RWPE2 (cell line): ENCODE measurements around the gene FUBP3.
A peak's percentile ranks its signal among the peaks of the same experiment; 100 is the strongest.

Experiments used
- ATAC-seq: fragments of 200-7000 bp; cut with Tn5 transposase; 3 replicates; pipeline ENCODE4 v1.9.1; 2021; ENCODE audit warnings: low read depth
- DNase-seq: peaks from one replicate; pipeline ENCODE4 v3.0.0-alpha.2; 2020; ENCODE audit warnings: low spot score
- H3K27ac ChIP-seq: fragments of 450-650 bp; 2 replicates; pipeline ENCODE4 v1.5.1; 2017; ENCODE audit warnings: mild to moderate bottlenecking; ENCODE audit not compliant: poor library complexity, severe bottlenecking
- H3K27me3 ChIP-seq: fragments of 250-450 bp; sonication (Bioruptor Pico); 2 replicates; pipeline ENCODE4 v1.5.1; 2021; ENCODE audit warnings: mild to moderate bottlenecking, moderate library complexity; ENCODE audit not compliant: insufficient read depth, poor library complexity, severe bottlenecking
- H3K36me3 ChIP-seq: fragments of 250-450 bp; sonication (Bioruptor Pico); 2 replicates; pipeline ENCODE4 v1.5.1; 2020; ENCODE audit warnings: low read depth, mild to moderate bottlenecking, moderate library complexity
- H3K4me1 ChIP-seq: fragments of 250-450 bp; sonication (Bioruptor Pico); 2 replicates; pipeline ENCODE4 v1.5.1; 2021; ENCODE audit warnings: mild to moderate bottlenecking, moderate library complexity; ENCODE audit not compliant: insufficient read depth, poor library complexity, severe bottlenecking
- H3K4me3 ChIP-seq: fragments of 250-450 bp; sonication (Bioruptor Pico); 2 replicates; pipeline ENCODE4 v1.5.1; 2021; ENCODE audit warnings: mild to moderate bottlenecking, moderate library complexity; ENCODE audit not compliant: severe bottlenecking
- H3K9me3 ChIP-seq: fragments of 250-450 bp; sonication (Bioruptor Pico); 2 replicates; pipeline ENCODE4 v1.5.1; 2021; ENCODE audit warnings: mild to moderate bottlenecking, moderate library complexity; ENCODE audit not compliant: severe bottlenecking
- CTCF ChIP-seq: fragments of 450-650 bp; IDR thresholded peaks from one replicate; pipeline ENCODE4 v1.5.1; 2017; ENCODE audit warnings: mild to moderate bottlenecking, moderate library complexity; ENCODE audit not compliant: poor library complexity, severe bottlenecking

The FUBP3 gene

DNA sequence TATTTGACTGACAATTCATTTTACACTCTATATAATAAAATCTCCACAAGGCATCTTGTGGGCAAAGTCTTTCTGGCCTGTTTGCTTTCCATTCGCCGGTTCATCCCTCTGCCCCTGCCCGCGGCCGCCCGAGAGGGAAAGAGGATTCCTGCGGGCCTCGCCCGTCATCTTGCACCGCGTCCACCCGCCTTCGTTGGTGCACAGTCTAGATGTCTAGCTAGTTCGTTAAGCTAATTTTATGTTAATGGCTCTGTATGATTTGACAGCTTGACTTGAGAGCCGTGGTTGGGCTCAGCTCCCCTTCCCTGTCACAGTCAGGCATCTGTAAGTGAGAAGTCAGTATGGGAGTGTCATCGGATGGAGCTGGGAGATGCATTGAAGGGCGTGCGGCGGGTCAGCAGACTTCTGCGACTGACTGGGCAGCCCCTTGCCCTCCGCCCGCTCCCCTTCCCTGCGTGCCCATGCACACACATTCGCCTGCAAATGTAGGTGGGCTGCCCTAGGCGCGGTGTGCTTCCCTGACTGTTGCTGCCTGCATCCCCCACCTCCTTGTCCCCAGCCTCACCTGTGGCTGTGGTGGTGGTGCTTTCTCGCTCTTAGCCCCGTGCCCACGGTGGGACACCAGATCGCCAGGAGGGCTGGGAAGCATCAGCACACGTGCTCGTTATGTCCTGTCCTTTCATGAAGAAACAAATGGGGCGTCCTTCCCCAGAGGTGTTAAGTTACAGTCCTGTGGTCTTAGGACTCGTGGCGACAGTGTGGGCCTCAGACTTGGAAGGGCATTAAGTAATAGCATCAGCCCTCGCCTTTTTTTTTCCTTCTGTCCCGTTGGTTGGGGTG, 59.1 kb downstream of the FUBP3 start:
- Histone ChIP-seq H3K9me3 (no peaks in the 10 kb centered on the region), H3K27me3 (no peaks in the 10 kb centered on the region), H3K27ac (no peak overlapping the region), H3K4me1 (no peaks in the 10 kb centered on the region), H3K36me3 (peaks cover 42% of the 10 kb centered on the region), H3K4me3 (no peak overlapping the region)
- DNase-seq (peak; percentile 59), ATAC-seq (no peak)
- no peak for TF ChIP-seq CTCF

- no peak overlapping the region for H3K27ac ChIP-seq
- ATAC-seq (no peak), DNase-seq (no peak)
- H3K27me3 ChIP-seq: no peaks in the 10 kb centered on the region
- no peak overlapping the region for H3K4me3 ChIP-seq
- H3K36me3 ChIP-seq: peaks cover 36% of the 10 kb centered on the region
- no peaks in the 10 kb centered on the region for H3K4me1 ChIP-seq
- H3K9me3 ChIP-seq: no peaks in the 10 kb centered on the region
- no peak for TF ChIP-seq CTCF
Observed at GRCh38 chr9:130639124-130639765, 59.9 kb downstream of the FUBP3 start.

DNA sequence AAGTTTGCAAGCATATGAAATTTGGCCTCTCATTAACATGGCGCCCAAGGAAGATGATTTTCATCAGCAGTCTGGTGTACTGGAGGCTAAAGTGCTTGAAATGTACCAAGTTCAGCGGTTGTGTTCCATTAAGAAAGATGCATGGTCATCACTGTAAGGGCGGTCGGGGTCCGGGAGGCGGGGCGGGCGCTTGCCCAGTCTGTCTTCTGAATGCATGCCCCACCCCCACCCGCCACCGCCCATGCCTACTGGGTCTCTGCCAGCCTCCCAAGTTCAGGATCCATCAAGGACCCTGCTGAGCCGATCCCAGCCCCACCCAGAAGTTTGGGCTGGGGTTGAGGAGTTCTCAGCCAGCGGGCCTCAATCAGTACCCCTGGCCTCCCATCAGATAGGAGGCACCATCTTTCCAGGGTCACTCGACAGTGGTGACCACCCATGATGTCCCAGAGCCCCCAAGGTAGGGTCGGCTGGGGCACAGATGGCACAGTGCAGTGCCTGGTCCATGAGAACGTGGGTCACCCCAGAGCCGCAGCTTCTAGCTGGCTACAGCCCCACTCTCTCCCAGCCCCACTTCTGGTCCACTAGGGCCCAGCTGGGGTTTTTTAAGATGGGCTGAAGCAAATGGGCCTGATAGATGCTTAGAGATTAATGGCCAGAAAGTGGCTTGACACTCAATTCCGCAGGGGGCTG, 60.6 kb downstream of the FUBP3 start:
- H3K9me3 ChIP-seq: no peaks in the 10 kb centered on the region
- ATAC-seq (peak; percentile 12; the same call in 1 of the 3 replicates), DNase-seq (no peak)
- peaks cover 28% of the 10 kb centered on the region for H3K36me3 ChIP-seq
- no peak overlapping the region for H3K4me3 ChIP-seq
- H3K27ac ChIP-seq: no peak overlapping the region
- H3K4me1 ChIP-seq: no peaks in the 10 kb centered on the region
- TF ChIP-seq CTCF: no peak
- H3K27me3 ChIP-seq: no peaks in the 10 kb centered on the region

- no peaks in the 10 kb centered on the region for H3K27me3 ChIP-seq
- H3K9me3 ChIP-seq: no peaks in the 10 kb centered on the region
- peaks cover 25% of the 10 kb centered on the region for H3K36me3 ChIP-seq
- H3K4me1 ChIP-seq: no peaks in the 10 kb centered on the region
- TF ChIP-seq CTCF: no peak
- no peak overlapping the region for H3K27ac ChIP-seq
- DNase-seq (no peak), ATAC-seq (no peak)
- no peak overlapping the region for H3K4me3 ChIP-seq
Observed at GRCh38 chr9:130640681-130641080, 61.3 kb downstream of the FUBP3 start.
